GM19438 (cell line): ENCODE data around the gene KASH5.
"Not testable (repeated sequence)": the region's sequence is repeated elsewhere in the genome, so short reads cannot be mapped to it uniquely, and the experiment has no call there.

Experiments used
- ATAC-seq: cut with Tn5 transposase; IDR thresholded peaks from one replicate; pipeline ENCODE4 v1.9.1; 2021; ENCODE audit warnings: low read depth; ENCODE audit not compliant: unreplicated experiment

KASH5 gene

DNA sequence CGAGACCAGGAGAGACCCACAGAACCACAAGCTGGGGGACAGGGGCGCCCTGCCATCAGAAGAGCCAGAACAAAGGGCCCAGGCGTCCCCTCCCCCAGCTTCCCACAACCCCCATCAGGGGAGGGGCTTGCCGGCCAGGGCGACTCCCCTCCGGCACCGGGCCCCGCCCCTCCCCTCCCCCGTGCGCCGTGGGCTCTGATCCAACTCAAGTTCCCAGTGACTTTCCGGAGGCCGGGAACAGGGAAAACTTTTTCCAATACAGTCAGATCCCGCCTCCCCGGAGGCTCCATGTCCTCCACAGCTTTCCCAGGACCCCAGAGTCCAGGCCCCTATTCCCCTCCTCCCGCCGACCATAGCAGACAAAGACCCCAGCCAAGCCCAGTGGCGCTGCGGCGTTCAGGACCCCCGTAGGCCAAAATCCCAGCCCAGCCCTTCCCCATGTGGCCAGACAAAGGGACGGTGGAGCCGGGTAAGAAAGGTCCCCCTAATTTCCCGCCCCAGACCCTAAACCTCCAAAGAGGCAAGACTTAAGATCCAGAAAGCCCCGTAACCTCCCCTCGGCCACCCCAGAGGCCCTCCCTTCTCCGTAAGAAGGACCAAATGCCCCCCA lies 26.5 kb upstream of the KASH5 start:
- no peak for ATAC-seq

DNA sequence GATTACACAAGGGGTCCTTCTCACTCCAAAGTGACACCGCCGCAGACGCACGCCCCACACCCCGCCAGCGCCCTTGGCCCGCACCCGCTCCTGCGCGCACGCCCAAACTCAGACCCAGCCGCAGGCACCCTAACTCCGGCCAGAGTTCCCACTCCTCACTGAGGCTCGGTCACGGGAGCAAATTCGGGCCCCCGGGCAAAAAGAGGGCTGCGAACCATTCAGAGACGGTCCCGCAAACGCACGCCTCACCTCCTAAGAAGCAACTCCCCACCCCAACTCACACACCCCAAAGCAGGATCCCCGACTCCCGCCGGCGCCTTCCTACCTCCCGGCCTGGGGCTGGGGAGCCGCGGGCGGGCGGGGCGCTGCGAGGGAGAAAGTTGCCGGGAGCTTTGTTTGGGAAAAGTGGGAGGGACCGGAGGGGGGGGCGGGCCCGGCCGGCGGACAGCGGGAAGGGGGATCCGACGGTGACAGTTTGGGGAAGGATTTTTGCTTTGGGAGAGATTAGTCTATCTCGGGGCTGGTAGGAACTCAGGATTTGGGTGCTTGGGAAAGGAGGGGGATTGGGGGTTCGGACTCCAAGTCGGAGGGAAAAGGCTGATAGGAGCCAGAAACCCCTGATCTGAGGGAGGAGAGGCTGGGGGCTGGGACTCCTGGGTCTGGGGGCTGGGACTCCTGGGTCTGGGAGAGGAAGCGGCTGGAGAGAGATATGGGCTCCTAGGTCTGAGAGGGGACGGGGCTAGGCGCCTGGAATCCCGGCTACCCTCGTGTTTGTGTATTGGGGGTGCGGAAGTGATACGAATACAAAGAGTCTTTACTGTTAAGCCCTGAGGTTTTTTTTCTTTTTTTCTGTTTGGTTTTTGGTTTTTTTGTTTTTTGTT lies 25.8 kb upstream of the KASH5 start, which contains the start of gene TEAD2:
Gene TEAD2, minus strand, starts transcription at position 369 of the 881 bp plus-strand sequence. CDS start 2,341 bp downstream, outside the sequence.
- no peak for ATAC-seq

DNA sequence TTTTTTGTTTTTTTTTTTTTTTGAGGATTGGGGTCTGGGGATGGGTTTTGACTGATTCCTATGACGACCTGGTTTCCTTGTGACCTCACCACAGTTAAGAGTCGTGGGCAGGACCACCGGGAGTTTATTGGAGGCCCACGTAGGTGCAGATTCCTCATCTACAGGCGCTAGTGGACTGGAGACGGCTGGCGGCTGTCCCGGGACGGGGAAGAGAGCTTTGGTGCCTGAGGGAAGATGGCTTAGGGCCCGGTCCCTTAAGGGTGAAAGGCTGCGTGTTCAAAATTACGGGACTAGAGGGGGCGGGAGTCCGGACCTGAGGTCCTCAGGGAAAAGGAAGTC lies 25.2 kb upstream of the KASH5 start:
- no peak for ATAC-seq

DNA sequence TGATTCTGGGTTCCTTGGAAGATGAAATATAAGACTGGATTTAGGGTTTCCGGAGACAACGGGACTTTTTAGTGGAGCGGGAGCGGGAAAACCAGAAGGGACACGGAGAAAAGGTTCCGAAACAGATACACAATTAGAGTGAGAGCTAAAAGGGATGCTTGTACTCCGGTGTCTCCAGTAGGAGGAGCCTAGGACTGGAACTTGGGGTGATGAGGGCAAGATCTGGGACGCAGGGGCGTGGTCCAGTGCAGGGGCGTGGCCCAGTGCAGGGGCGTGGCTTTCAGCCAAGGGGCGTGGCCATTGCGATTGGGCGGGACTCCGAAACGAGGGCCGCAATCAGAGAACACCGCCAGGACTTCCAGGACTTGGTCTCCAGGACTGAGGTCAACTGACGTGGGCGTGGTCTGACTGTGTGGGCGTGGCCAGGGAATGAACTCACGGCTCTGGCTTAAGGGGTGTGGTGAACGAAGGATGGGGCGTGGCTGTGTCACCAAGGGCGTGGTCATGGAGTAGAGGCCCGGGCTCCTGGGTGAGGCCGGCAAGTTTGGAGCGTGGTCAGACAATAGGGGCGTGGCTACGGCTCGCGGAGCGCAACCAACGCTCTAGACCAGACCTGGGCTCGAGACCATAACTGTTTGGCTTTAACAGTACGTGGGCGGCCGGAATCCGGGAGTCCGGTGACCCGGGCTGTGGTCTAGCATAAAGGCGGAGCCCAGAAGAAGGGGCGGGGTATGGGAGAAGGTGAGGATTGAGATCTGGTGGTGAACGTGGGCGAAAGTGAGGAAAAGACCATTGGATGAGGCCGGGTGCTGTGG lies 24.6 kb upstream of the KASH5 start, which contains the start of gene DKKL1:
Gene DKKL1, plus strand, starts transcription at position 610 of the 815 bp plus-strand sequence. Its CDS starts 122 bp downstream, at position 732.
- no peak for ATAC-seq

DNA sequence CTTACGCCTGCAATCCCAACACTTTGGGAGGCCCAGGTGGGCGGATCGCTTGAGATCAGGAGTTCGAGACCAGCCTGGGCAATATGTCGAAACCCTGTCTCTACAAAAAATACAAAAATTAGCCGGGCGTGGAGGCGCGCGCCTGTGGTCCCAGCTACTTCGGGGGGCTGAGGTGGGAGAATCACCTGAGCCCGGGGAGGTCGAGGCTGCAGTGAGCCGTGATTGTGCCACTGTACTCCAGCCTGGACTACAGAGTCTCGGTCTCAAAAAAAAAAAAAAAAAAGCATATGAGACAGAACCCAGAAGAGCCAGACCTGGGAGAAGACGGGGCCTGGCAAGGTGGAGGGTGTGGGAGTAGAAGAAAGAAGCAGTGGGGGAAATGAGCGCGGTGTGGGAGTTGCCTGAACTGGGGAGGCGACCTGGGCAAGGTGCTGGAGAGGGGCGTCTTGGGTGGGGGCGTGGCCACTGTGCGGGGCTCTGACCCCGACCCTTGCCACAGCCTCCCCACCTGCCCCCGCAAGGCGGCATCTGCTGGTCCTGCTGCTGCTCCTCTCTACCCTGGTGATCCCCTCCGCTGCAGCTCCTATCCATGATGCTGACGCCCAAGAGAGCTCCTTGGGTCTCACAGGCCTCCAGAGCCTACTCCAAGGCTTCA lies 23.8 kb upstream of the KASH5 start:
- no peak for ATAC-seq

DNA sequence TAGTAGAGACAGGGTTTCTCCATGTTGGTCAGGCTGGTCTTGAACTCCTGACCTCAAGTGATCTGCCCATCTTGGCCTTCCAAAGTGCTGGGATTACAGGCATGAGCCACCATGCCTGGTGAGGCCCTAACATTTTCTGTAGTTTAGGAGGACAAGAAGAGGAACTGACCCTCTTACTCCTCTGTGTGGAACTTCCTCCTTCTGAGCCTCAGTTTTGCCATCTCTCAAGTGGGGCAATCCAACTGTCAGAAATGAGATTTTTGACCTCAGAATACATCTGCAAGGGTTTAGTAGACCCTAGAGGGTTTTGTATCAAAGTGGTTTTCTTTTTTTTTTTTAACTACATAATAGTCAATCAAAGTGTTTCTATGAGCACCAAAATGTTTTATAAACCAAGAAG lies 21.9 kb upstream of the KASH5 start:
- ATAC-seq: no peak

DNA sequence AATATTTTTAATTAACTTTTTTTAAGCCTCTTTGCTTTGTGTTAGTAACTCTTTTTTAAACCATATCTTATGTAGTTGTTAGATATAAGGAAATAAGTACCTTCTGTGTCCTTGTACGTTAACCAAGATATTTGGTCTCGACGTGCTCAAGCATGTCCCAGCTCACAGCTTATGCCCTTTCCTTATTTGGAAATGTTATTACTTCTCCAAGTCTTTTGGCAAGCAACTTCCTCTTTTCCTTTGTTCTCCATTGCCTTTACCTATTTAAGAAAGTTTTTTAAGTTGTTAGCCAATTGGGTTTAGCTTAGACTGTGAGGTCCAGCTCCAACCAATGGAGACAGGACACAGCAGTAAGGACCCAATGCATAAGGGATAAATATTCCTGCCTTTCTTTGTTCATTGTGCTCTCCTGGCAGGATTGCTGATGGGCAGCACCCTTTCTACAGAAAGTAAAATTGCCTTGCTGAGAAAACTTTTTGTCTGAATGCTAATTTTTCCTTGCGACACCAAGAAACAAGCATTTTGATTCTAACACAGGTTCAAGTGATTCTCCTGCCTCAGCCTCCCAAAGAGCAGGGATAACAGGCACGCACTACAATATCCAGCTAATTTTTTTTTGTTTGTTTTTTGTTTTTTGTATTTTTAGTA lies 19.2 kb upstream of the KASH5 start:
- no peak for ATAC-seq

DNA sequence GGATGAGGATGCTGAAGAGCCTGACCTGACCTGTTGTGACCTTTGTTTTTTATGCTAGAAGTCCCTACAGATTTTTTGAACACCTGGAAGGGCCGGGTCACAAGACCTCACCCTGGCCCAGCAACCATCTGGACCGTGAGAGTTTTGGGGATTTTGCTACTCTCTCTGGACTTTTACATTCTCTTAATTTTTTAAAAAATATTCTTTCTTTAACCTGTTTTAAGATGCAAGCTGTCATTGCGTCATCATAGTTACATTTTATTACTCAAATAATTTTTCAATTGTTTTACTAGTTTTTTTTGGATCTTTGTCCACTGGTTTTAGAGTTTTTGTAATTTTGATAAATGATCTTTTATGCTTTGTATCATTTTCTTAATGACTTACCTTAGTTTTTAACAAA lies 16.9 kb upstream of the KASH5 start:
- no peak for ATAC-seq

DNA sequence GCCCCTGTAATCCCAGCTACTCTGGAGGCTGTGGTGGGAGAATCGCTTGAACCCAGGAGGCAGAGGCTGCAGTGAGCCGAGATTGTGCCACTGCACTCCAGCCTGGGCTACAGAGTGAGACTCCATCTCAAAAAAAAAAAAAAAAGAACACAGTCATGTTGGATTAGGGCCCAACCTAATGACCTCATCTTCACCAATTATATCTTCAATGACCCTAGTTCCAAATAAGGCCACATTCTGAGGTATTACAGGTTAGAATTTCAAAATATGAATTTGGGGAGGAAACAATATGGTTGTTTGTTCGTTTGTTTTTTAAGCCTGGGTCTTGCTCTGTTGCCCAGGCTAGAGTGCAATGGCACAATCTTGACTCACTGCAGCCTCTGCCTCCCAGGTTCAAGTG lies 14.9 kb upstream of the KASH5 start:
- not testable (repeated sequence) for ATAC-seq

DNA sequence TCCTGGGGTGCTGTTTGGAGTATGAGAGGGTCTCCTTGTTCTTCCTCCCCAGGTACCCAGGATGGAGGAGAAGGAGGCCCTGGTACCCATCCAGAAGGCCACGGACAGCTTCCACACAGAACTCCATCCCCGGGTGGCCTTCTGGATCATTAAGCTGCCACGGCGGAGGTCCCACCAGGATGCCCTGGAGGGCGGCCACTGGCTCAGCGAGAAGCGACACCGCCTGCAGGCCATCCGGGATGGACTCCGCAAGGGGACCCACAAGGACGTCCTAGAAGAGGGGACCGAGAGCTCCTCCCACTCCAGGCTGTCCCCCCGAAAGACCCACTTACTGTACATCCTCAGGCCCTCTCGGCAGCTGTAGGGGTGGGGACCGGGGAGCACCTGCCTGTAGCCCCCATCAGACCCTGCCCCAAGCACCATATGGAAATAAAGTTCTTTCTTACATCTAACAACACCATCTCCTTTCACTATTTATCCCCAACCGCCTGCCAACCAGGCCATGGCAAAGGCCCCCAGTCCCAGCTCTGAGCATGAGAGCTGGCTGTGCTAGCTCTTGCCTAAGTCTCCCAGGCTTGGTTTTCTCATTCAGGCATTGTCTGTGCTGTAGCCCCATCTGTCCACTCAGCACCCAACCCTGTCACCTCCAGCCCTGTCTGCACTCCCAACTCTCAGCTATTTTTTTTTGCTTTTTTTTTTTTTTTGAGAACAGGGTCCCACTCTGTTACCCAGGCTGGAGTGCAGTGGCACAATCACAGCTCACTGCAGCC lies 13.2 kb upstream of the KASH5 start:
- no peak for ATAC-seq

DNA sequence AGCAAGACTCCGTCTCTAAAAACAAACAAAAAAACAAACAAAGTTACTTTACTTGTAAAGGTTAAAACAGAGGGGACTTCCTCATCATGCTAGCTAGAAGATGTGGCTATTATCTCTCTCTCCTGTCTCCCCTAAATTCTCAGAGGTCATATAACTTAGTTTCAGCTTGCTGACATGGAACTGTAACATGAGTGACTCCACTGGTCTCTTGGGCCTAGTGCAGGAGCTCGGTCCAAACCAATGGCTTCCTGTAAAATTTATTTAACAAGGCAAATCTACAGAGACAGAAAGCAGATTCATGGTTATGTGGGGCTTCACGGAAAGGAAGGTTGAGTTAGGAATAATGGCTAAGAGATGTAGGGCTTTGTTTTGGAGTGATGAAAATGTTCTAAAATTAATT lies 9.5 kb upstream of the KASH5 start:
- ATAC-seq: no peak

DNA sequence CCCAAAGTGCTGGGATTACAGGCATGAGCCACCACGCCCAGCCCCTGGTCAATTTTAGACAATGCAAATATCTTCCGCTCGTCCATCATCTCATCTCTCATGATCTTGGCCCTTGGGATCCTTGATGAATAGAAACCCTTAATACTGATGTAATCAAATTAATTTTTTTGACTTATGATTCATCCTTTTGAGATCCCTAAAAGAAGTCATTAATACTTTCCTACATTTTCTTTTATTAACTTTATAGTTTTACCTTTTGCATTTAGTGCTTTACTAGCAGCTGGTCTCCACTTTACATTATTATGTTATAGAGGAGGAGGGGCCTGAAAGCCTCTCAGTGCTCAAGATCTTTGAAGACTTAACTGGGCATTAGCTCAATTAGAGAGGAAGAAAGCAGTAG lies 7.7 kb upstream of the KASH5 start:
- ATAC-seq: no peak

DNA sequence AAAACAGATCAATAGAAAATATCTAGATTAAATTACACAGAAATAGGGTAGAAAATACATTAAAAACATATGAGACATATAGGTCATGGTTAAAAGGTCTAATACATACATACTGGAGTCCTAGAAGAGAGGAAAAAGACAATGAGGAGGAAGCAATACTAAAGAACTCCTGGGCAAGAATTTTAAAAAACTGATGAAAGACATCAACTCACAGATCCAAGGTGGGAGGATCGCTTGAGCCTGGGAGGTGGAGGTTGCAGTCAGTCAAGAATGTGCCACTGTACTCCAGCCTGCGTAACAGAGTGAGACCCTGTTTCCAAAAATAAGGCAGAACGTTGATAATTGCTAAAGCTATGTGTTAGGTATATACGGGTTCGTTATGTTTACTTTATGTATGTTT lies 5.4 kb upstream of the KASH5 start:
- ATAC-seq: no peak

DNA sequence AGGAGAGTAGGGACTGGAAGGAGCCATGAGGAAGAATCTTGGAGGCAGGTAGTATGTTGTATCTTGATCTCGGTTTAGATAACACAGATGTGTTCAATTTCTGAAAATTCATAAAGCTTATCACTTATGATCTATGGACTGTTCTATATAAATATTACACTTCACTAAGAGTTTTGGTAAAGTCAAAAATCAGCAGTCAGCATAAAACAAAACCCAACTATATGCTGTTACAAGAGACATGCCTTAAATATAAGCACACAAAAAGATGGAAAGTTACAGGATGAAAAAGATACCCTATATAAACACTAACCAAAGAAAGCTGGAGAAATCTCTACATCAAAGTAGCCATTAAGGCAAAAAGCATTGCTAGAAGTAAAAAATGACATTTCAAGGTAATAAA lies 4.5 kb upstream of the KASH5 start:
- no peak for ATAC-seq

DNA sequence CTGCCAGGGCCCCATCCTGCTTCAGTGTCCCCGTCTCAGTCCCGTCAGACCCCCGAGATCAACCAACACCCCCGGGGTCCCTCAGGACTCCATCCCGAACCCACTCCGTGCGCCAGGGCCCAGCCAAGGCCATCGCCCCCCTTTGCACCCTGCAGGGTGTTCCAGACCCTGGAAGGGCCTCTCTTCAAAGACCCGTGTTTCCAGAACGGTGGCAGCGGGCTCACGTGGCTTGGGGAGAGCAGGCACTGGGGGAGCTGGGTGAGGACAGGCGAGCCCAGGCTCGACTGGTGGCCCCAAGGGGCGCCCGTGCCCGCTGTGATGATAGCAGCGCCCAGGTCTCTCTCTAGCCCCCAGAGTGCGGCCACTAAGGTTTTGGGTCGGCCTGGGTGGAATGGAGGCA lies 1.4 kb downstream of the KASH5 start:
- ATAC-seq: no peak

DNA sequence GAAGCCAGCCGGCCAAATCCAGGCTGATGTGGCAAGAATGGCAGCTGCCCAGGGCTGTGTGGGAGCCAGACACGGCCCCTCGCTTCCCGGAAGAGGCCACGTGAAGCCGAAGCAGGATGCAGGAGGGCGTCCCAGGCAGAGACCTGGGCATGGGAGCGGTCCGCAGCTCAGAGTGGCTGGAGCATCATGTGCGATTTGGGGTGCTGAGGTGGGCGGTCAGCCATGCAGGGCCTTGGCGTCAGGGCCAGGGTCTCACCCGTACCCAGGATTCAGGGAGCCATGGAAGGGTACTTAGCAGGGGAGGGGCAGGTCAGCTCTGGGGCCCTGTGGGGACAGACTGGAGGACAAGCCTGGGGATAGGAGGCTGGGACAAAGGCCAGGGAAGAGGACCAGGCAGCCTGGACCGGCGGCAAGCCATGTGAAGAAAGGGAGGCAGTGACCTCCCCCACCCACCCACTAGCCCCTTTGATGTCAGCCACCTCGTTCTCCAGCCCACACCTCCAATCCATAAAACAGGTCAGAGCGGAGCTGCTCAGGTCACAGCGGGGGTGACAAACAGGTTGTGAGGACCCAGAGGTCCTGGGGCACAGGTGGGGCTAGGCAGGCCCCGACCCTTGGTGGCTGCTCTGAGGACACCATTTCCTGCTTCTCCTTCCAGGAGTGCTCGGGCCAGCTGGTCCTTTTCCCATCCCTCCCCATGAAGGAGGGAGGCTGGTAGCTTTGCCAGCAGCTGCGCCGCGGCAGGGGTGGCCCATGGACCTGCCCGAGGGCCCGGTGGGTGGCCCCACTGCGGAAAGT lies 2.3 kb downstream of the KASH5 start:
- ATAC-seq: no peak

DNA sequence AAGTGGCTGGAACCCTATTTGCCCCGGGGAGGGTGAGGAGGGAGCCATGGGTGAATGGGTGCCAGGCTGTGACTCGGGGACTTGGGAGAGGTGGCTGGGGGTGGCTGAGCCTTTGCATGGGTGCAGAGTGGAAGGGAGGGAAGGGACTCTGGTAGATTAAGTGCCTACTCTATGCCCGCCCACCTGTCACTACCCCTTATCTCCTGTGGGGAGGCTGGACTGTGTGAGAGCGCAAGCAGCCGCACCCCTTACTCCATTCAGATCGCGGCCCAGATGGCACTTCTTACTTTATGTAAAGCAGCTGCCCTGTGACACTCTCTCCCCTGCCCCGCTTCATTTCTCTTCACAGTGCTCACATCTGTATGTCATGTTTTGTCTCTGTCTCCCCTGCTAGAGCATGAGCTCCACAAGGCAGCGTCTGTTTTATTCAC lies 2.9 kb downstream of the KASH5 start:
- ATAC-seq: no peak

DNA sequence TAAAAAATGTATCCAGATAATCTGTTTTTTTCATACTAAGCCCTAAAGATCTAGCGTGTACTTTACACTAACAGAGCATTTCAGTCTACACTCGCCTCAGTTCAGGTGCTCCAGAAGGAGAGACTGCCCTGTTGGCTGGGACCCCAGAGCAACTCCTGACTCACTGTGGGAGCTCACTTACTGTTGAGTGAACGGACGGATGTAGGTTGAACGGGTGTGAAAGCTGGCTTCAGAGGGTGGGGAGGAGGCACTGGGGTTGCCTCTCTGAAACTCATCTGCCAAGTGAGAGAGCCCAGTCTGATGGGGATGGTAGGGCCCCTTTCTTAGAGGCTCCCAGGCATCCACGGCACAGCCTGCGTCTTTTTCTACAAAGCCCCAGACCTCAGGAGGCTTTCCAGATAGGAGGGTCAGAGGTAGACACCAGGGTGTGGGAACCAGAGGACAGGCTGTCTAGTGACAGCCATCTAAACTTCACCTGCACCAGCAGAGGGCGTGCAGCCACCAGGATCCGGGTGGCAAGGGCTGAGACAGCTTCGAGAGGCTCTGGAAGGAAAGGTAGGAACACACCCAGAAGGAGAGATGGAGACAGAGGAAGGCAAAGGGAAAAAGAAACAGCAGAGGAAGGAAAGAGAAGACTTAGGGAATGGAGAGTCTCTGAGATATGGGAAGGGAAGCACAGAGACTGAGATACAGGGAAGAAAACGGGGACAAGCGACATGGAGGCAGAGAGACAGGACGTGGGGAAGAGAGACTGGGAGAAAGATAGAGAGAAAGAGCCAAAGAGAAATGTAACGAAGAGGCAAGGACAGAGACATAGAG lies 3.7 kb downstream of the KASH5 start:
- ATAC-seq: no peak
